Measurements from ENCODE around the gene YIPF1. TPM values are rescaled to one million over a fixed set of nuclear protein-coding genes. Genes with fewer than 3 reads are reported as not detected.

YIPF1 gene
- polyA plus RNA-seq (2011; rRNA removed), result 48.5 and 52.4 TPM in 2 replicates
- 29.8 and 30.9 TPM in 2 replicates for polyA minus RNA-seq (2011; rRNA and poly(A)+ RNA removed)

GRCh38 chr1:53889304-53890298 lies at the start of gene YIPF1:
Gene YIPF1 (minus strand): TSS chr1:53889797. CDS start chr1:53888937, 860 bp downstream.
- ChIA-PET POLR2A (interaction anchor here (0.5 to 2.2 kb wide), 2 partner anchors 37 to 56 kb away, joined by 3 to 15 read pairs; partner anchors contain the start of genes IFT25 and LRRC42), CTCF (interaction anchor here (0.8 kb wide), 1 partner anchor 70 kb away, joined by 3 read pairs; no protein-coding TSS in a partner anchor)
- peak within 1 kb of the TSS; percentile 99 for H3K4me3 ChIP-seq (ENCODE audit: low read depth, low read length)
- H3K27me3 ChIP-seq (ENCODE audit: control insufficient read depth, insufficient read depth, low read length), result no peaks in the 10 kb centered on the region
- no peak for TF ChIP-seq CTCF (IDR thresholded peaks at IDR 0.05; ENCODE audit: low read depth, low read length)
- peak; percentile 68 for DNase-seq (ENCODE audit: low read depth, low spot score)
- no peaks in the 10 kb centered on the region; the same call in 1 of the 2 replicates for H3K9me3 ChIP-seq (ENCODE audit: control insufficient read depth, insufficient read depth, low read length)
- H3K27ac ChIP-seq (ENCODE audit: low read depth, low read length), result peak within 1 kb of the TSS; percentile 73

- no peaks in the 10 kb centered on the region for H3K27me3 ChIP-seq (ENCODE audit: control insufficient read depth, insufficient read depth, low read length)
- CTCF ChIA-PET, result interaction anchor here (1.1 kb wide), 1 partner anchor 14 kb away, joined by 4 read pairs; no protein-coding TSS in a partner anchor
- no peak overlapping the region for H3K27ac ChIP-seq (ENCODE audit: low read depth, low read length)
- DNase-seq (ENCODE audit: low read depth, low spot score), result peak; percentile 53
- no peak for TF ChIP-seq CTCF (IDR thresholded peaks at IDR 0.05; ENCODE audit: low read depth, low read length)
- H3K9me3 ChIP-seq (ENCODE audit: control insufficient read depth, insufficient read depth, low read length), result peaks cover 13% of the 10 kb centered on the region
- POLR2A ChIA-PET, result no interaction called here
- no peak overlapping the region for H3K4me3 ChIP-seq (ENCODE audit: low read depth, low read length)
Measured at GRCh38 chr1:53938136-53938830, 48.7 kb upstream of the YIPF1 start.

- H3K9me3 ChIP-seq (ENCODE audit: control insufficient read depth, insufficient read depth, low read length), result peaks cover 26% of the 10 kb centered on the region
- no peak for DNase-seq (ENCODE audit: low read depth, low spot score)
- POLR2A ChIA-PET, result no interaction called here
Measured at GRCh38 chr1:53936430-53936829, 46.8 kb upstream of the YIPF1 start.

GRCh38 chr1:53934170-53934765 lies 44.7 kb upstream of the YIPF1 start:
- Histone ChIP-seq H3K4me3 (ENCODE audit: low read depth, low read length) (no peak overlapping the region), H3K27ac (ENCODE audit: low read depth, low read length) (no peak overlapping the region), H3K27me3 (ENCODE audit: control insufficient read depth, insufficient read depth, low read length) (no peaks in the 10 kb centered on the region), H3K9me3 (ENCODE audit: control insufficient read depth, insufficient read depth, low read length) (peaks cover 26% of the 10 kb centered on the region)
- POLR2A ChIA-PET, result no interaction called here
- no peak for DNase-seq (ENCODE audit: low read depth, low spot score)
- CTCF ChIA-PET, result no interaction called here
- no peak for TF ChIP-seq CTCF (IDR thresholded peaks at IDR 0.05; ENCODE audit: low read depth, low read length)

More at GRCh38 chr1:53936430-53936829, 46.8 kb upstream of the YIPF1 start:
- H3K4me3 ChIP-seq (ENCODE audit: low read depth, low read length), result no peak overlapping the region
- CTCF ChIA-PET, result no interaction called here
- no peaks in the 10 kb centered on the region for H3K27me3 ChIP-seq (ENCODE audit: control insufficient read depth, insufficient read depth, low read length)
- H3K27ac ChIP-seq (ENCODE audit: low read depth, low read length), result no peak overlapping the region
- no peak for TF ChIP-seq CTCF (IDR thresholded peaks at IDR 0.05; ENCODE audit: low read depth, low read length)
